Posterior cingulate gyrus (tissue), 11 donors: ENCODE measurements around the gene CBLC.
A peak's percentile ranks its signal among the peaks of the same experiment; 100 is the strongest.

Source experiments
- DNase-seq, 10 donors: peaks; one replicate each; pipeline versions ENCODE4 v3.0.0 to v3.0.0-alpha.2; 2020 to 2021; ENCODE audit warnings: mixed read lengths in 3 of 10
- intact Hi-C: fragments of 100-400 bp; cut with DNase I; formaldehyde crosslinking; loops from one replicate; pipeline ENCODE4 v1.15.1; 2023

CBLC gene, protein sequence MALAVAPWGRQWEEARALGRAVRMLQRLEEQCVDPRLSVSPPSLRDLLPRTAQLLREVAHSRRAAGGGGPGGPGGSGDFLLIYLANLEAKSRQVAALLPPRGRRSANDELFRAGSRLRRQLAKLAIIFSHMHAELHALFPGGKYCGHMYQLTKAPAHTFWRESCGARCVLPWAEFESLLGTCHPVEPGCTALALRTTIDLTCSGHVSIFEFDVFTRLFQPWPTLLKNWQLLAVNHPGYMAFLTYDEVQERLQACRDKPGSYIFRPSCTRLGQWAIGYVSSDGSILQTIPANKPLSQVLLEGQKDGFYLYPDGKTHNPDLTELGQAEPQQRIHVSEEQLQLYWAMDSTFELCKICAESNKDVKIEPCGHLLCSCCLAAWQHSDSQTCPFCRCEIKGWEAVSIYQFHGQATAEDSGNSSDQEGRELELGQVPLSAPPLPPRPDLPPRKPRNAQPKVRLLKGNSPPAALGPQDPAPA

DNA sequence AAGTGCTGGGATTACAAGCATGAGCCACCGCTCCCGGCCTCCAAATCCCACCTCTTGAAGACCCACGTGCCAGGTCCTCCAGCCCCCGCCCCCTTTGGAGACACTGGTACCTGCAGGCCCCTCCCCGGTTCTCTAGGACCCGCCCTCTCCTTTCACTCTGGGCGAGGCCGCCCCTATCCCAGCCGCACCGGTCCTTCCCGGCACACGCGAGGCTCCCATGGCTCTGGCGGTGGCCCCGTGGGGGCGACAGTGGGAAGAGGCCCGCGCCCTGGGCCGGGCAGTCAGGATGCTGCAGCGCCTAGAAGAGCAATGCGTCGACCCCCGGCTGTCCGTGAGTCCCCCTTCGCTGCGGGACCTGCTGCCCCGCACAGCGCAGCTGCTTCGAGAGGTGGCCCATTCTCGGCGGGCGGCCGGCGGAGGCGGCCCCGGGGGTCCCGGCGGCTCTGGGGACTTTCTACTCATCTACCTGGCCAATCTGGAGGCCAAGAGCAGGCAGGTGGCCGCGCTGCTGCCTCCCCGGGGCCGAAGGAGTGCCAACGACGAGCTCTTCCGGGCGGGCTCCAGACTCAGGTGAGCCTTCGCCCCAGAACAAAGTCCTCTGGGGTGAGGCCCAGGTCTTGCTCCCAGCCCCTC, at the start of gene CBLC:
TSS of gene CBLC (plus strand) at position 176 of the 633 bp plus-strand sequence. CDS start at position 218, 42 bp downstream.
- DNase-seq, result no peak
- intact Hi-C loops, result no loop called here

DNA sequence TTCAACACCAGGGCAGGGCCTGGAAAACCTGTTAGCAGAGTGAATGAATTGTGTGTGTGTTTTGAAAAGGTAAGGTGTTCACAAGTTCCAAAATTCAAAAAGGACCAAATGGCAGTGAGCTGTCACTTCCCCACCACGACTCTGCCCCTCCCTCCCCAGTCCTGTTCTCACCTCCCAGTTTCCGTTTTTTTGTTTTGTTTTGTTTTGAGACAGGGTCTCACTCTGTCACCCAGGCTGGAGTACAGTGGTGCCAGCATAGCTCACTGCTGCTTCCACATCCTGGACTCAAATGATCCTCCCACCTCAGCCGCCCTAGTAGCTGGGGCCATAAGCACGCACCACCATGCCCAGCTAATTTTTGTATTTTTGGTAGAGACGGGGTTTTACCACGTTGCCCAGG, 49.5 kb upstream of the CBLC start:
- no peak for DNase-seq
- intact Hi-C loops, result no loop called here

DNA sequence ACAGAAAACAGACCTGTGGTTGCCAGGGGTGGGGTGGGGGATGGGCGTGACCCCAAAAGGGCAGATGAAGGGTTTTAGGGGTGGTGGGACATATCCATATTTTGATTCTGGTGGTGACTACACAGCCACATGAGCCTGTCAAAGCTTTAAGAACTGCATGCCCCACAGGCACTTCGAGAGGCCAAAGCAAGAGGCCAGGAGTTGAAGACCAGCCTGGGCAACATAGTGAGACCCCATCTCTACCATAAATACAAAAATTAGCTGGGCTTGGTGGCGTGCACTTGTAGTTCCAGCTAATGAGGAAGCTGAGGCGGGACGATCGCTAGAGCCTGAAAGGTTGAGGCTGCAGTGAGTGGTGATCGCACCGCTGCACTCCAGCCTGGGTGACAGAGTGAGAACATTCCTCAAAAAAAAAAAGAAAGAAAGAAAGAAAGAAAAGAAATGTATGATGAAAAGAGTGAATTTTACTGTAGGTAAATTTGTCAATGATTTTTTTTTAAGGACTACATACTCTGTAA, 48.1 kb upstream of the CBLC start:
- intact Hi-C loops, result no loop called here
- DNase-seq, result no peak

DNA sequence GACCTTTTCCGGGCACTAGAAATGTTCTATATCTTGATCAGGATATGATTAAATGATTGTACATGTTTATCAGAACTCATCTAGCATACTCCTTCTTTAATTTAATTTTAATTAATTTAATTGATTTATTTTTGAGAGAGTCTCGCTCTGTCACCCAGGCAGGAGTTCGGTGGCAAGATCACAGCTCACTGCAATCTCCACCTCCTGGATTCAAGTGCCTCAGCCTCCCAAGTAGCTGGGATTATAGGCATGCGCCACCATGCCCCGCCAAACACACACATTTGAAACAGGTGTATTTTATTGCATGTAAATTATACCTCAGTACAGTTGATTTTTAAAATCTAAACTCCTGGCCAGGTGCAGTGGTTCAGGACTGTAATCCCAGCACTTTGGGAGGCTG, 46.6 kb upstream of the CBLC start:
- DNase-seq, result no peak

DNA sequence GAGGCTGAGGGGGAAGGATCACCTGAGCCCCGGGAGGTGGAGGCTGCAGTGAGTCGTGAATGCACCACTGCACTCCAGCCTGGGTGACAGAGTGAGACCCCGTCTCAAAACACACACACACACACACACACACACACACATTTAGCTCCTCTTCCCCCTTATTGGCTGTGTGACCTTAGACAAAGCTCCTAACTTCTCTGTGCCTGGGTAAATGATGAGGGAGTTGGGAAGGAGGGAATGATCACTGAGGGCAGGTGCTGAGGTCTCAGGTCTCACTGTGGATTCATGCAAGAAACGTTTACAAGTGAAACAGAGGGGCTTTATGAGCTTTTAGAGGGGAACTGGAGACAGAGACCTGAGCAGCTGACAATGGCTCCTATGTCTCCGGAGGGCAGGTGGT, 46.1 kb upstream of the CBLC start:
- intact Hi-C loops, result no loop called here
- DNase-seq, result no peak

More for the DNA sequence above, 46.6 kb upstream of the CBLC start:
- intact Hi-C loops, result no loop called here

DNA sequence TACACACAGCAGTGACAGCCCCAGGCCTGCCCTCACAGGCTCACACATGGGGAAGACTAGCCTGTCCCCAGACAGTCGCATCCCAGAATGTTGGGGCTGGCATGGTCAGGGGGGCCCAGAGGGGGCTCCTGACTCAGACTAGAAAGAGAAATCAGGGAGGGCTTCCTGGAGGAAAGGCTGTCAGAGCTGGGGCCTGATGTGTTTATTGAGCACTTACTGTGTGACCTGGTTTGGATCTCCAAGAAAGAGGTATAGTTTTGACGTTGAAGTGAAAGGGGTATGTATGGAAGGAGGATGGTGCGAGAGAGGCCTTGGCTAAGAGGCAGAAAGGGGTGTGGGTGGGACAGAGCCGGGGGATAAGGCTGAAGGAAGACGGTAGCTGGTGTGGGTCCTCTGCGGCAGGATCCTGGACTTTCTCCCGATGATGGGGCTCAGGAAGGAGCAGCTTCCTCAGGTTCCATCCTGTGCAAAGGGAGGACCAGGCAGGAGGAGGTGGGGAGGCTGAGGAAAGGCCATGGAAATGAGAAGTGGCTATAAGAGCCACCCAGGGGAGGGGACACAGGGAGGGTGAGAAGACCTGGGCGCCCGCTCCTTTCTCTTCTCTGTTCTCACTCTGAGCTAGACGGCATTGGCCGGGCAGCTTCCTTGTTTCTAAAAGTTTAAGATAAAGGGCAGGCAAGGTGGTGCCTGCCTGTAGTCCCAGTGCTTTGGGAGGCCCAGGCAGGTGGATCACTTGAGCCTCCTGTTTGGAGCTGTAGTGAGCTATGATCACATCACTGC, 45.3 kb upstream of the CBLC start:
- no peak for DNase-seq

DNA sequence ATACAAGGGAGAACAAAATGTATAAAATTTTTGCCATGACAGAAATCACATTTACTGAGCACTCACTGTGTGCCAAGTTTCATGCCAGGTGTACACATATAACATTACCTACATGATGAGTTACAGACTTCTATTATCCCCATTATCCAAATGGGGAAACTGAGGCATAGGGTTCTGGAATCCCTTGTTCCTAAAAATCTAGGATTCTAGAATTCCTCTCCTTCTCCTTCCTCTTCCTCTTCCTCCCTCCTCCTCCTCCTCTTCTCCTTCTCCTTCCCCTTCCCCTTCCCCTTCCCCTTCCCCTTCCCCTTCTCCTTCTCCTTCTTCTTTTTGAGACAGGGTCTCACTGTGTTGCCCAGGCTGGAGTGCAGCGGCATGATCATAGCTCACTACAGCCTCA, 43.3 kb upstream of the CBLC start:
- intact Hi-C loops, result no loop called here
- DNase-seq, result no peak

More for the DNA sequence above, 45.3 kb upstream of the CBLC start:
- intact Hi-C loops, result no loop called here

DNA sequence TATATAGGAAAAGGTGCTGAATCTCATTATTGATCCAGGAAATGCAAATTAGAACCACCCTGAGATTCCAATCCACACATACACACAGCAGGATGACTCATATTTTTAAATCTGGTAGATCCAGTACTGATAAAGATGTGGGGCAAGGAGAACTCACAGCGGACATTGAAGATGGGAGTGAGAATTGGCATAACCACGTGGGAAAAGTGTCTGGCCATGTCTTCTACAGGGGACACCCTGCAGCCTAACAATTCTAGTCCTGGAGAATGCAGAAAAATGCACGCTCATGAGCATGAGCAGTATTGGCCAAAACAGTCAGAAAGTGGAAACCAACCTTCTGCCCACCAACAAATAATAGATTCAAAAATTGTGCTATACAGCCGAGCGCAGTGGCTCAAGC, 42.7 kb upstream of the CBLC start:
- DNase-seq, result no peak
- intact Hi-C loops, result no loop called here

DNA sequence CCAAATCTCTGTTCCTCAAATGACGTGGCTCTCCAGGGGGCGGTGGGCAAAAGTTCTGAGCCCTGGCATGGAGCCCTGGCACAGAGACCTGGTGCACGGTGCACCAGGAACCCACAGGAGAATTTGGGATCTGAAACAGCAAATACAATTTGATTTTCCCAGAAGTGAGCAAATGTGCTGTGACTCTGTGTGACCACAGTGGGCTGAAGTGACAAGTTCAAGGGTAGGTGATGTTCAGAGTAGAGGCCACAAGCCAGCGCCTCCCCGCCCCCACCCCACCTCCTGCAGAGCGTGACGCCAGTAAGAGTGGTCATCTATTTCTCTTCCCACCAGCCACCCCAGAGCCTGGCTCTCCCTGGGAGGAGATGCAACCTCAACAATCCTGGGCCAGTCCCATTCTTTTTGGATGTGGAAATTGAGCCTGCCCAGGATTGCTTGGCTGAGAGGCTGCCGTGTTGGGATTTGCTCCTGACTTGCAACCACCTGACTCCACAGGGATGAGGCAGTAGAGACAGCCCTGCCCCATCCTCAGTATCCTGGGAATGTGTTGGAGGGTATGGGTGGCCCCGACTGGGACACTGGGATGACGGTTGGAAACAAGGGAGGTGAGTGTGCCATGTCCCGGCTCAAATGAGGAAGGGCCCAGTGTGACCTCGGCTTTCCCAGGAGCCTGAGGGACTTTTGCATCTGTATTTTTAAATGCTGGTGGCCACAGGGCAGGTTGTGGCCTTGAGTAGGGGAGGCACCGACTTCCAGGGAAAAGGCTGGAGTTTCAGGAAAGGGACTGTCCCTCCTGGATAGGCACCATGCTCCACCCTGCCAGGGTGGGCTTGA, 40.2 kb upstream of the CBLC start:
- intact Hi-C loops, result no loop called here
- DNase-seq, result no peak

DNA sequence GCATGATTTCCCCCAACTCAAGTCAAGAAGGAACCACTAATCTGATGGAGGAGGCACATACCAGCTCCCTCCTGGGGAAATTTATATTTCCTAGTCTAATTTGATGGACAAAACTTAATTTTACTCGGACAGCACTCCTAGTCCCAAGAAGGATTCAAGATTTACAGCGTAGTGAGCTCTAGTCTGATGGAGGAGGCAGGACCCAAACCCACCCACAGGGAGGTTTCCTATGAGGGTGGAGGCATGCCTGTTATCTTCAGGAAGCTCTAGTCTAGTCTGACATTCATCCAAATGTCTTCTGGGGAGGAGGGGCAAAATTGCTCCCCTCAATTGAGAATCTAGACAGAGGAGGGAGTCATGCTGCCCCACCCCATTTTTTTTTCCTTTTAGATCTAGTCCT, 39.6 kb upstream of the CBLC start:
- intact Hi-C loops, result no loop called here
- DNase-seq, result no peak

DNA sequence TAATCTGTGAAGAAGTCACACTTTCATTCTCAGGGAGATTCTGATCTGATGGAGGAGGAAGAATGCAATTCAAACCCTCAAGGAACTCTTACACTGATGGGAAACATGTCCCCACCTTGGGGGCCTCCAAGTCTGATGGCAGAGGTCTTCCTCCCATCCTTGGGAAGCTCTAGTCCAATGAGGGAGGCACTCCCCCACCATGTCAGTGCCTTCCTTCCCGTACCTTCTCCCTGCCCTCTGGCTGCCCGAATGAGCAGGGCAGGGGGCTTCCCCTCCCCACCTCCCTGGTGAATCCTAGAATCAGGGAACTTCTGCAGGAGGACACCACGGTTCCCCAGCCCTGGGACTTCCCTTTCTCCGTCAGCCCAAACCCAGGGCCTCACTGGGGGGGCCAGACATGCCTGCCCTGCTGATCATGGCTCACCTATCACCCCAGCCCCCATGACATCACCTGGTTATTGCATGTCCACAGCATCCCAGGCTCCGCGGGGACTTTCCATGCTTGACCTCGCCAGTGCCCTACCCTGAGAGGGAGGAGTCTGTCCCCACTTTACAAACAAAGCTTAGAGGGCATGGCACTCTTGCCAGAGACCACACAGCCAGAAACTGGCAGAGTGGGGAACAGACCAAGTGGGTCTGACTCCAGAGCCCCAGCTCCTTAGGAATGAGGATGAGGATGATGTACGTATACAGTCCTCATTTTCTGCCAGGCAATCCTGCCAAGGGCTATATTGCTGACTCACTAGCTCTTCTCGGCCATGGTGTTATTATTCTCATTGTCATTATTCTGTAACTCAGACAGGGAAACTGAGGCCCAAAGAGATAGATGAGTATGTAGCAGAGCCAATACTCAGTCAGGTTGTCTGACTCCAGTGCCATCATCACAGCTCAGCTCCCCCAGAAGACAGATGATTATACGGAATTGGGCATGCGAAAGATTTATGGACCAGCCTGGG, 38.8 kb upstream of the CBLC start:
- intact Hi-C loops, result no loop called here
- no peak for DNase-seq

DNA sequence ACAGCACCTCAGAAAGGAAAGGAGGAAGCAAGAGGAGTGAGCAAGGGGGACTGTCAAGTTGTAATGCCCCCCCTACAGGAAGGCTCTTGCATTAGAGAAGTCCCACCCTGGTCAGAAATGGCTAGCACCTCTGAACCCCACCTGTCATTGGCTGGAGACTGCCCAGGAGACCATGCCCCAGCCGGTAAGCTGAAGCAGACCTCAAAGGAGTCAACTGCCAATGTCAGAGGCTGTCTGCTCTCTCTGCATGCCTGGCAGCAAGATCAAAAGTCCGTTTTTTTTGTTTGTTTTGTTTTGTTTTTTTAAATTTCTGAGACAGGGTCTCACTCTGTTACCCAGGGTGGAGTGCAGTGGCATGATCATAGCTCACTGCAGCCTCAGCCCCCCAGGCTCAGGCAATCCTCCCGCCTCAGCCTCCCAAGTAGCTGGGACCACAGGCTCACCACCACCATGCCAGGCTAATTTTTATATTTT, 37.3 kb upstream of the CBLC start:
- intact Hi-C loops, result no loop called here
- no peak for DNase-seq

DNA sequence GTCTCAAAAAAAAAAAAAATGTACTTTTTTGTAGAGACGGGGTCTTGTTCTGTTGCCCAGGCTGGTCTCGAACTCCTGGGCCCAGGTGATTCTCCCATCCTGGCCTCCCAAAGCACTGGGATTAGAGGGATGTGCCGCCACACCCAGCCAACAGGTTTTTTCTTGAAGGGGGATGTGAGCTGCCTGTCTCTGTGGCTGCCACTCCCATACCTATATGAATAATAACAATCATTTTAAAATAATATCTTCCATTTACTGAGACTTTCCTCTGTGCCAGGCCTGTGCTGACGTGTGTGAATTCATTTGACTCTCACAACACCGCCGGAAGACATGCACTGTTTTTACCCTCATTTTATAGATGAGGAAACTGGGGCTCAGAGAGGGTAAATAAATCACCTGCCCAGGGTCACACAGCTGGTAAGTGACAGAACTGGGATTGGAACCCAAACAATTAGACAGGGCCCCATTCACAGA, 36.4 kb upstream of the CBLC start:
- intact Hi-C loops, result no loop called here
- DNase-seq, result no peak

DNA sequence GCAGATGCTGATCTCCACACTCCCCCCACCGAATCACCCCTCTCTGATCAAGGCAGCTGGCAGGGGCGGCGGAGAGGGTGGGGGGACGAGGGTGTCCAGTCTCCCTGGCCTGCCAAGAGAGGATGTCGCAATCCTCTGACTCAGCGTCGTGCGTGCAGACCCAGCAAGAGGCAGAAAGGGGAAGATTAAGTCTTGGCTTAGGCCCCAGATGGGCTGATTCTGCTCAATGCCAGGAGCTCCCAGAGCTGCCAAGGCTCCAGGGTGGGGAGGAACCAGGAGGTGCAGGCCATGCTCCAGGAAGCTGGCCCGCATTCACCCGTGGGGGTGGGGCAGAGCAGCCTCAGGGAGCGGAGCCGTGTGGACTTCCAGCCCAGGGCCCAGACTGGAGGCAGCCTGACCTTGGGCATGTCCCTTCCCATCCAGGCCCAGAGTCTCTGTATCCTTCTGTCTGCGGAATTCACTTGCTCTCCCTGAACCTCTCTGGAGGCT, 35.8 kb upstream of the CBLC start:
- peak; percentile 66 to 96 (median 81) for DNase-seq
- intact Hi-C loops, result no loop called here

DNA sequence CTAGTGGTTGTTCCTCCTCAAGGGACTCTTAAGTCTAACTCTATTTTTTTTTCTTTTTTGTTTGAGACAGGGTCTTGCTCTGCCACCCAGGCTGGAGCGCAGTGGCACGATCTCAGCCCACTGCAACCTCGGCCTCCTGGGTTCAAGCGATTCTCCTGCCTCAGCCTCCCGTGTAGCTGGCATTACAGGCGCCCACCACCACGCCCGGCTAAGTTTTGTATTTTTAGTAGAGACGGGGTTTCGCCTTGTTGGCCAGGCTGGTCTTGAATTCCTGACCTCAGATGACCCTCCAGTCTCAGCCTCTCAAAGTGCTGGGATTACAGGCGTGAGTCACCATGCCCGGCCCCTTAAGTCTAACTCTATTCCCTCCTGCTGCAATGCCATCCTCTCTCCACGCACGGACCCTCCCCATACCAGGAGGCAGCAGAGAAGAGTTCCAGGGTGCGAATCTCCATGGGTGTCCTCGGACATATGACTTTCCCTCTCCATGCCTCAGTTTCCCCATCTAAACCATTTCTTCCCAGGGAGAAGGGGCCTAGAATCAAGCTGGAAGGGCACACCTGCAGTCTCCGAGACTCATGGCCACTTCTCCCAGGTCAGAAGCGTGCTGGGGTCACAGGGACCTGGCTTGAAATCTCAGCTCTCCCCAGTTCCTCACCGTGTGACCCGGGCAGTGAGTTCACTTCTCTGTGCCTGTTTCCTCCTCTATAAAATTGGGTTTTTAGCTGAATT, 35.2 kb upstream of the CBLC start:
- intact Hi-C loops, result no loop called here
- DNase-seq, result no peak

DNA sequence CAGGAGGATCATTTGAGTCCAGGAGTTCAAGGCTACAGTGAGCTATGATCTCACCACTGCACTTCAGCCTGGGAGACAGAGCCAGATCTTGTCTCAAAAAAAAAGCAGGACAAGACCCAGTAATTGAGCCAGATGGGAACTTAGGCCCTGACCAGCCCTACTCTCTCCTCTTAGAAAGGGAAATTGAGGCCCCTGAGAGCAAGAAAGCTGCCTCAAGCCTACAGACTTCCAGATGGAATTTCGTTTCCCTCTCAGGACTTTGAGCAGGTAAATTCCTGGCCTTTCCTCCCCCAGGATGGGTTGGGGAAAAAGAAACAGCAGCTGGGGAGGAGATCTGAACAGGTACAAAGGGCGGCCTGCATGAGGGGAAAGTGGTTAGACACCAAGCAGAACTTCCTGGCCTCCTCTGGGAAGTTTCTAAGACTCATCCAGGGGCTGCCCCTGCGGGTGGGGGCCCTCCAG, 32.8 kb upstream of the CBLC start:
- intact Hi-C loops, result no loop called here
- DNase-seq, result no peak

DNA sequence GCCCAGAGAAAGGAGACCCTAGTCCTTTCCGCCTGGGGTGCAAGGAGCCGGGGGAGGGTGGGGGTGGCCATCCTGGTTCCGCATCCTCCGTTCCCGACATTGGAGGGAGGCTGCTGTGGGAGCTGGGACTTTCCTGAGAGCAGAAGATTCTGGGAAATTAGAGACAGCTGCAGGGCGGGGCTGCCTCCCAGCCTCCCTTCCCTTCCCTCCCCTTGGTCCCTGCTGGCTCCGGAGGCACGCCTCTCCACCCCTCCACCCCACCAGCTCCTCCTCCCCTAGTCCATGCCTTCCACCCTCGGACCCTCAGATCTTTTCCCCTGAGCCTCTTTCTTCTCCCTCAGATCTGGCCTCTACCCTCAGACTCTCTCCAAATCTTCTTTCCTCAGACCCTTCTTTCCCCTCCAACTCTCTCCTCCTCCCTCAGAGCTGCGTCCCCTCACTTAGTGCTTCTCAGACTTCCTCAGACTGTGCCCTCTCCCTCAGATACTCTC, 32.3 kb upstream of the CBLC start:
- DNase-seq, result no peak

More for the DNA sequence above, 32.3 kb upstream of the CBLC start:
- intact Hi-C loops, result no loop called here
